Endothelial cell (in vitro differentiated cells): ENCODE data around the gene DLEC1. TPM values are rescaled to one million over a fixed set of nuclear protein-coding genes. Genes with fewer than 3 reads are reported as not detected.

Experiments used
- DNase-seq: peaks from one replicate; pipeline ENCODE4 v3.0.0; 2021; ENCODE audit warnings: low spot score
- H3K27ac Mint-ChIP-seq: one replicate; pipeline ENCODE4 v1.8.0; 2021; ENCODE audit warnings: mixed read lengths, inconsistent platforms; ENCODE audit not compliant: unreplicated experiment
- H3K27me3 Mint-ChIP-seq: one replicate; pipeline ENCODE4 v1.8.0; 2021; ENCODE audit warnings: mild to moderate bottlenecking, moderate library complexity, mixed read lengths, inconsistent platforms; ENCODE audit not compliant: unreplicated experiment
- H3K36me3 Mint-ChIP-seq: one replicate; pipeline ENCODE4 v1.8.0; 2021; ENCODE audit warnings: mild to moderate bottlenecking, low read depth, mixed read lengths, inconsistent platforms; ENCODE audit not compliant: unreplicated experiment
- H3K4me1 Mint-ChIP-seq: one replicate; pipeline ENCODE4 v1.8.0; 2021; ENCODE audit warnings: mild to moderate bottlenecking, mixed read lengths, inconsistent platforms; ENCODE audit not compliant: unreplicated experiment
- H3K4me3 Mint-ChIP-seq: one replicate; pipeline ENCODE4 v1.8.0; 2021; ENCODE audit warnings: mild to moderate bottlenecking, mixed read lengths, inconsistent platforms; ENCODE audit not compliant: unreplicated experiment
- H3K9me3 Mint-ChIP-seq: one replicate; pipeline ENCODE4 v1.8.0; 2021; ENCODE audit warnings: mixed read lengths, inconsistent platforms; ENCODE audit not compliant: unreplicated experiment
- total RNA-seq: library from RNA; stranded (reverse); fragmentation: NEBNext Ultra II Directional; extraction: Animal tissue kit (Norgen Biotek cat#: 25700); gene quantifications from one replicate; pipeline ENCODE4 v1.2.1, GENCODE V29; 2021; ENCODE audit not compliant: unreplicated experiment
- TF ChIP-seq, protein P1 (sequence below): fragments of 200-600 bp; sonication (generic); IDR thresholded peaks from one replicate; pipeline ENCODE4 v1.5.0; 2021; ENCODE audit warnings: antibody characterized with exemption; ENCODE audit not compliant: unreplicated experiment

The DLEC1 gene
- total RNA-seq, 1 donor from 2014 or later: 0.62 TPM

DNA sequence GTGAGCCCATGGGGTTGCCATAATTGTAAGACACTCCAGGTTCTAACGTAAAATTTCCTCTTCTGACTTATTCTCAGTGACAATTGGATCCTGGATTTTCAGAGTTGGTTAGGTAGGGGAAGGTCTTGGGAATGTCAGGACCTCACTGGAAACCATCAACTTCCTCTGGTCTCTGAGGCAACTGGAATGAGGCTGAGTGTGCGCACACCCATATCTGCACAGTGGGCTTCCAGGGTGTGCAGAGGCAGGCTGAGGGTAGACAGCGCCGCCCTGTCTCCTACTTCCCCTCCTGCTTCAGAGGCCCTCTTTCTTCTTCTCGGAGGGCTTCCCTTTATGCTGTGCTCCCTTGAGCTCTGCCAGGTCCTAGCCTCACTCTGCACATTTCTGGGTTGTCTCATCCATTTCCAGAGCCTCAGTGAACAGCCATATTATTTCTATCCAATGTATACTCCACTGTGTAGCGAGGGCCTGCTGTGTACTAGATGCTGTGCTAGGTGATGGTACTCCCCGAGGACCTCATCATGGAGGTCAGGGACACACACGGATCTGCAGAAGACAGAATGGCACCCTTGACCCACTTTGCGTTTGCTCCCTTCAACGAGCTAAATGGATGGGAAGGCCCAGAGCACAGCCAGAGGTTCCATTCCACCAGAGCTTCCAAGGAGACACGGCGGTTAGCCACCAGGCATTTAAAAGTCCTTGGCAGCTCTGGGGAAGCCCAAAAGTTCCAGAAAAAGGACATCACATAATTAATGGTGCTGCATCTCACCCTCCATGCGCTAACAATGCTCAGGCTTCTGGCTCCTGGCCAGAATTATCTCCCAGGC is 79.6 kb downstream of the DLEC1 start:
- no peak overlapping the region for H3K4me3 Mint-ChIP-seq
- no peaks in the 10 kb centered on the region for H3K9me3 Mint-ChIP-seq
- H3K4me1 Mint-ChIP-seq: no peaks in the 10 kb centered on the region
- no peak overlapping the region for H3K27ac Mint-ChIP-seq
- H3K27me3 Mint-ChIP-seq: peaks cover 7% of the 10 kb centered on the region
- peaks cover 15% of the 10 kb centered on the region for H3K36me3 Mint-ChIP-seq
- DNase-seq: no peak
- TF ChIP-seq, protein P1, sequence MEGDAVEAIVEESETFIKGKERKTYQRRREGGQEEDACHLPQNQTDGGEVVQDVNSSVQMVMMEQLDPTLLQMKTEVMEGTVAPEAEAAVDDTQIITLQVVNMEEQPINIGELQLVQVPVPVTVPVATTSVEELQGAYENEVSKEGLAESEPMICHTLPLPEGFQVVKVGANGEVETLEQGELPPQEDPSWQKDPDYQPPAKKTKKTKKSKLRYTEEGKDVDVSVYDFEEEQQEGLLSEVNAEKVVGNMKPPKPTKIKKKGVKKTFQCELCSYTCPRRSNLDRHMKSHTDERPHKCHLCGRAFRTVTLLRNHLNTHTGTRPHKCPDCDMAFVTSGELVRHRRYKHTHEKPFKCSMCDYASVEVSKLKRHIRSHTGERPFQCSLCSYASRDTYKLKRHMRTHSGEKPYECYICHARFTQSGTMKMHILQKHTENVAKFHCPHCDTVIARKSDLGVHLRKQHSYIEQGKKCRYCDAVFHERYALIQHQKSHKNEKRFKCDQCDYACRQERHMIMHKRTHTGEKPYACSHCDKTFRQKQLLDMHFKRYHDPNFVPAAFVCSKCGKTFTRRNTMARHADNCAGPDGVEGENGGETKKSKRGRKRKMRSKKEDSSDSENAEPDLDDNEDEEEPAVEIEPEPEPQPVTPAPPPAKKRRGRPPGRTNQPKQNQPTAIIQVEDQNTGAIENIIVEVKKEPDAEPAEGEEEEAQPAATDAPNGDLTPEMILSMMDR: no peak

DNA sequence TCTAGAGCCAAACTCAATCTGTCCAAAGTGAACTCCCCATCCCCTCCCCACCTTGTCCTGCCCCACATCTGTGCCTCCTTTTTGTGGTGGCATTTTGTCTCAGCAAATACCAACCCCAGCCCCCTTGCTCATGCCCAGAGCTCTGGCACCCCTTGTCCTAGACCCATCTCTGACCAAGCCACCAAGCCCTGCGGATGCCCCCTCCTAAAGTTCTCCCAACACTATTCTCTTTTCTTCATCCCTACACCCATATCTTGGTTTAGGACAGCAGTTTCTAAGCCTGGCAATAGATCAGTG is 80.2 kb downstream of the DLEC1 start:
- H3K36me3 Mint-ChIP-seq: peaks cover 15% of the 10 kb centered on the region
- no peaks in the 10 kb centered on the region for H3K4me1 Mint-ChIP-seq
- no peak for DNase-seq
- H3K4me3 Mint-ChIP-seq: no peak overlapping the region
- TF ChIP-seq, protein P1: no peak
- peaks cover 7% of the 10 kb centered on the region for H3K27me3 Mint-ChIP-seq
- H3K27ac Mint-ChIP-seq: no peak overlapping the region
- H3K9me3 Mint-ChIP-seq: no peaks in the 10 kb centered on the region

DNA sequence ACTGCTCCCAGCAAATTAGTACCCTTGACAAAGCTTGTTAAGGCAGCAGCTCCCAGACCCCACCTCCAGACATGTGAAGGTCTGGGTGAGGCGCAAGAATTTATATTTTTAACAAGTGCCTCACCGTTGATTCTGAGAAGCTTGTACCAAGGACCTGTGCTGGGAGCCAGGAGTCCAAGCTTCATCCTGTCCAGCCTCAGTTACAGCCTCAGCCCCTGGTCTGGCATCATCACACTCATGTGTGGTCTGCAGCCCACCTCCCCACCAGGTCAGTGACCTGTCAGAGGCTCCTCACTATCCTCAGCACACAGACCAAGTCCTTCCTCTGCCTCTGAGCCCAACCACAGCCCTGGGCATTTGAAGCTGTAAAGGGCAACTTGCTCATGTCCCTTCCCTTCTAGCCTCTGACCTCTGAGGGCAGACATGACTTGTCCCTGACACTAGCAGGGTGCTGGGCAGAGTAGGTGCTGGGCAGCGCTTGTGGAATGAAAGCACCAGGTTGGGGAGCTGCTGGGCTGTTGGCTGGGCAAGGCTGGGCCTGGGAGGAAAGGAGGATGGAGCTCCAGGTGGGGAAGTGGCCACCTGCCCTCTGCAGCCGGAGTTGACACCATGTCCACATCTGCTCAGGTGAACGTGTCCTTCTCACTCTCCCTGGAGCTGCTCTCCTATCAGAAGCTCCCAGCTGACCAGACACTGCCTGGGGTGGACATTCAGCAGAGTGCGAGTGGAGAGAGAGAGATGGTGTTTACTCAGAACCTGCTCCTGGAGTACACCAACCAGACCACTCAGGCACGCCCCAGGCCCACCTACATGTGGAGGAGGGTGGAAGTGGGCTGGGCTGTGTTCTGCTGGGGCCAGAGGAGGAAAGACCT is 81.0 kb downstream of the DLEC1 start:
- peaks cover 19% of the 10 kb centered on the region for H3K36me3 Mint-ChIP-seq
- TF ChIP-seq, protein P1: no peak
- no peak overlapping the region for H3K4me3 Mint-ChIP-seq
- no peaks in the 10 kb centered on the region for H3K4me1 Mint-ChIP-seq
- H3K9me3 Mint-ChIP-seq: no peaks in the 10 kb centered on the region
- H3K27ac Mint-ChIP-seq: no peak overlapping the region
- no peak for DNase-seq
- H3K27me3 Mint-ChIP-seq: peaks cover 6% of the 10 kb centered on the region

DNA sequence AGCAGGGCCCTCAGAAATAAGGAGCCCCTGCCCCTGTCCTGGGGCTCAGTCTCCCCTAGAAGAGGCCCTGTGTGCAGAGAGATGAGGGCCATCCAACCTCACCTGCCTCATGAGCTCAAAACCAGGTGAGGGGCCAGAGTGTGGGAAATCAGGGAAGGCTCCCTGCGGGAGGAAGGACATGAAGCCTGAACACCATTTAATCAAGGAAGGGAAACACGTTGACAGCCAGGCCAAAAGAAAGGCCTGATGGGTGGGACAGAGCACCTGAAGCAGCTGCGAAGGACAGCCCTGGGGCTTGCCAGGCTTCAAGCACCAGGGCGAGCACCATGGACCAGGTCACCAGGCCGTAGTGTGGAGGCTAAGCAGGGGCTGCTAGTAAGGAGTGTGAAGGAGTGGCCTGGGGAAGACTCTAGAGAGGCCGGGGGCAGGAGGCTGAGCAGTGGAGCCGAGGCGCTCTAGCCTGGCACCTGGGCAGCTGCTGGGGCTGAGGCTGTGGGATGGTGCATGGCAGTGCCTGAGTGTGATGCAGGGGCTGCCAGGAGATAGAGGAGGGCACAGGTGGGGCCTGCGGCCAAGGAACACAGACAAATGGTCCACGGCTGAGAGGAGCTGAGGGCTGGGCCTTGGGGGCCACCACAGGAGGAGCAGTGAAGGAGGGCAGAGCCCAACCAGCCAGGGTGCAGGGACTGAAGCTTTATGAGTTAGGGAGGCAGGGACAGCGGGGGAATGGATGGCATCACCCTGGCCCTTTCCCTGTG is 81.9 kb downstream of the DLEC1 start:
- no peak for DNase-seq
- Mint-ChIP-seq H3K4me1 (no peaks in the 10 kb centered on the region), H3K4me3 (no peak overlapping the region), H3K36me3 (peaks cover 27% of the 10 kb centered on the region), H3K27ac (no peak overlapping the region), H3K9me3 (no peaks in the 10 kb centered on the region), H3K27me3 (peaks cover 6% of the 10 kb centered on the region)
- TF ChIP-seq, protein P1: no peak
